ENCODE measurements around the gene ALCAM.
"Not testable (repeated sequence)": the region's sequence is repeated elsewhere in the genome, so short reads cannot be mapped to it uniquely, and the experiment has no call there.

ALCAM gene

DNA sequence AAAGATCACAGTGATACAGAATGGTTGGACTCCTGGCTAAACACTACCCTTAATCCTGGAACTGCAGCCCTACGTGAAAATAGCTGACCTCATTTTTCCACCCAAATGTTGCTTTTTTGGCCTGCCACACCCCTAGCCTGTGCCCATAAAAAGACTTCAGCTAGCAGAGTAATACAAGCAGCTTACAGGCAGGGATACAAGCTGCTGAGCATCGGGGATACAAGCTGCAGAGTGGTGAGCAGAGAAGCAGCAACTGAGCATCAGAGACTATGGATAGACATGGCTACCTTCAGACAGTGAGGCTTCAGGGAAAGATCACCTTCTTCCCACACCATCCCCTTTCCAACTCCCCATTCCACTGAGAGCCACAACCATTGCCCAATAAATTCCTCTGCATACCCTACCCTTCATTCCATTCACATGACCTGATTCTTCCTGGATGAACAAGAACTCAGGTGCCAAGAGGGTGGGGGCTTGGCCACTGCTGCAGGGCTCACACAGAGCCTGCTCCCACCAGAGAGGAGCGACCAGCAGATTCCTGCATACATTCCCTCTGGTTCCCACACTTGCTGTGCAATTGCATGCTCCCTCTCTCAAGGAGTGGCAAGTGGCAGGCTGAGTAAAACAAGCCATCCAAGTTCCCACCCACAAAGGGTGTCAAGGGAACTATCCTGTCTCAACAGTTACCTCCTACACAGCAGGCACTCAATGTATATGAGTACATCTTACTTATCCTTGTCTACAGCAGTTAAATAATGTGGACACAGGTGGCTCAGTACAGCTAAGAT is 217.5 kb downstream of the ALCAM start:
- Histone ChIP-seq H3K27ac (ENCODE audit: low read length) (no peak overlapping the region), H3K9me3 (ENCODE audit: control insufficient read depth in 2 of 2, low read length in 2 of 2) (peaks cover 0 to 2% of the 10 kb centered on the region in 2 donors), H3K4me1 (ENCODE audit: control insufficient read depth, insufficient read depth, low read length) (no peaks in the 10 kb centered on the region), H3K36me3 (ENCODE audit: control insufficient read depth in 2 of 2, insufficient read depth in 2 of 2, low read length in 2 of 2) (no peaks in the 10 kb centered on the region), H3K27me3 (ENCODE audit: control insufficient read depth in 1 of 2, insufficient read depth in 2 of 2, low read length in 2 of 2) (no peaks in the 10 kb centered on the region), H3K9ac (ENCODE audit: low read length in 2 of 2) (no peak overlapping the region), H3K4me3 (ENCODE audit: low read length in 2 of 2) (no peak overlapping the region)

DNA sequence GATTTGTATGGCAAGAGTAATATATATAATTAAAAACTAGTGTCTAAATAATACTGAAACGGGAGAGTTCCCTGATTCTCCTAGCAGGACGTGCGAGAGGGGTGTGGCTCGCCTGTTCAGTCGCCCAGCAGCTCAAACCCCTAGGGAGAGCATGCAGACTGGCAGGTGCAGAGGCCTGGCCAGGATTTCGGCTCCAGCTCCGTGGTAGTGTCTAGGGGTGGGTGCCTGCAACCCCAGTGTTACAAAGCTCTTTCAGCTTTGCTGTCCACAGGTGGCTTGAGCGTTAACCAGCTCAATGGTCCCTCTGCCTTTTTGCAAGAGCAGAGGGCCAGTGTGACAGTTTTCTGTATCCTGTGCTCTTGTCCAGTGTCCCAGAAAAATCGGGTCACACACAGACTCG is 226.6 kb downstream of the ALCAM start:
- Histone ChIP-seq H3K4me1 (ENCODE audit: control insufficient read depth, insufficient read depth, low read length) (no peaks in the 10 kb centered on the region), H3K27me3 (ENCODE audit: control insufficient read depth in 1 of 2, insufficient read depth in 2 of 2, low read length in 2 of 2) (no peaks in the 10 kb centered on the region), H3K27ac (ENCODE audit: low read length) (no peak overlapping the region), H3K36me3 (ENCODE audit: control insufficient read depth in 2 of 2, insufficient read depth in 2 of 2, low read length in 2 of 2) (no peaks in the 10 kb centered on the region), H3K9ac (ENCODE audit: low read length in 2 of 2) (no peak overlapping the region), H3K9me3 (ENCODE audit: control insufficient read depth in 2 of 2, low read length in 2 of 2) (no peaks in the 10 kb centered on the region), H3K4me3 (ENCODE audit: low read length in 2 of 2) (no peak overlapping the region)

DNA sequence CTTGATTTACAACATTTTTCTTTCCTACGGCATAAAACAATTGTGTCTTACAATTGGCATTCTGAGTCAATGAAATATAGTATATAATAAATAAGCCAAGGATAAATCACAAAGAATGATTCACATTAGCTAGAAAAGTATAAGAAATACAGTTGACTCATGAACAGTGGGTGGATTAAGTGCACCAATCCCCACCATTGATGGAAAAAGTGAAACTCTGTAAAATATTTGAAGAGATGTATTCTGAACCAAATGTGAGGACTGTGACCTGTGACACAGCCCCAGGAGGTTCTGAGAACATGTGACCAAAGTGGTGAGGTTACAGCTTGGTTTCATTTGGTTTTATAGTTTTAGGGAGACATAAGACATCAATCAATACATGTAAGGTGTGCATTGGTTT is 227.5 kb downstream of the ALCAM start:
- no peak overlapping the region for H3K27ac ChIP-seq (ENCODE audit: low read length)
- no peak overlapping the region for H3K9ac ChIP-seq (ENCODE audit: low read length in 2 of 2)
- no peaks in the 10 kb centered on the region for H3K9me3 ChIP-seq (ENCODE audit: control insufficient read depth in 2 of 2, low read length in 2 of 2)

DNA sequence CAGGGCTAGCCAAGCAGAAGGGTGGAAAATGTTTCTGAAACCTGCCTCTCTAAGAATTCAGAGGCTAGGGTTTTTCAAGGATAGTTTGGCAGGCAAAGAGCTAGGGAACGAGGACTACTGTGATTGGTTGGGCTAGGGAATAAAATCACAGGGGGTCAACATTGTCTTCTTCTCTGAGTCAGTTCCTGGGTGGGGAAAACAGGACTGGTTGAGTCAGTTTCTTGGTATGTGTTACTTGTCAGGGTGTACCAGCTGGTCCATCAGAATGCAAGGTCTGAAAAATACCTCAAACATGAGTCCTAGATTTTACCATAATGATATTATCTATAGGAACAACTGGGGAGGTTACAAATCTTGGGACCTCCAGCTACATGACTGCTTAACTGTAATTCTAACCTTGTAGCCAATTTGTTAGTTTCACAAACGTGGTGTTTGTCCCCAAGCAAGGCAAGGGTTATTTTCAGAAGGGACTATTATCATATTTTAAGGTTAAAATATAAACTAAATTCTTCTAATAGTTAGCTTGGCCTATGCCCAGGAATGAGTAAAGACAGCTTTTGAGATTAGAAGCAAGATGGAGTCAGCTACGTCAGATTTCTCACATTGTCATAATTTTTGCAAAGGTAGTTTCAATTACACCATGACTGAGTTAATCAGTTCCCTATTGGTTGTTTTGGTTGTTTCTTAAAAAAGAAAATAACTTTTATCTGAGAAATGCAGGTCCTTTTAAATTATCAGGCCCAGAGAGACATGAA is 231.5 kb downstream of the ALCAM start:
- H3K4me1 ChIP-seq (ENCODE audit: control insufficient read depth, insufficient read depth, low read length), result no peaks in the 10 kb centered on the region

More for the DNA sequence above, 227.5 kb downstream of the ALCAM start:
- no peaks in the 10 kb centered on the region for H3K4me1 ChIP-seq (ENCODE audit: control insufficient read depth, insufficient read depth, low read length)
- no peaks in the 10 kb centered on the region for H3K36me3 ChIP-seq (ENCODE audit: control insufficient read depth in 2 of 2, insufficient read depth in 2 of 2, low read length in 2 of 2)
- no peak overlapping the region for H3K4me3 ChIP-seq (ENCODE audit: low read length in 2 of 2)
- no peaks in the 10 kb centered on the region for H3K27me3 ChIP-seq (ENCODE audit: control insufficient read depth in 1 of 2, insufficient read depth in 2 of 2, low read length in 2 of 2)

DNA sequence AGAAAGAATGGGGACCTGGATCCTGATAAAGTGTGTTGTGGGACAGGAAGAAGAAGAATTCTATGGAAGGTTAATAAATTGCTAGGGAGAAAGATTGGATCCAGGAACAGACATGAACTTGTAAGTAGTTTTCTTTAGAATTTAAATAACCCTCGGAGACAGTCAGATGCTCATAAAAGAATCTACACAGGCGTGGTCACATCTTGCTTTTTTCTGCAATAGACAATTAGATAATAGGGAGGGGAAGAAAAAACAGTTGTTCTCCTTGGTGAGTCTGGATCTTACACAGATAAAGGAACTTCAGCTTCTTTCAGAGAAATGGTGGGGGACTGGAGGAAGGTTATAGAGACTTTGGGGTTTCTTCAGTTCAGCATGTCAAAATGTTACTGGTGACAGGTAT is 232.6 kb downstream of the ALCAM start:
- H3K27me3 ChIP-seq (ENCODE audit: control insufficient read depth in 1 of 2, insufficient read depth in 2 of 2, low read length in 2 of 2), result no peaks in the 10 kb centered on the region
- H3K27ac ChIP-seq (ENCODE audit: low read length), result no peak overlapping the region
- no peaks in the 10 kb centered on the region for H3K4me1 ChIP-seq (ENCODE audit: control insufficient read depth, insufficient read depth, low read length)
- no peak overlapping the region for H3K9ac ChIP-seq (ENCODE audit: low read length in 2 of 2)
- no peaks in the 10 kb centered on the region for H3K36me3 ChIP-seq (ENCODE audit: control insufficient read depth in 2 of 2, insufficient read depth in 2 of 2, low read length in 2 of 2)
- no peaks in the 10 kb centered on the region for H3K9me3 ChIP-seq (ENCODE audit: control insufficient read depth in 2 of 2, low read length in 2 of 2)
- no peak overlapping the region for H3K4me3 ChIP-seq (ENCODE audit: low read length in 2 of 2)

More for the DNA sequence above, 231.5 kb downstream of the ALCAM start:
- H3K36me3 ChIP-seq (ENCODE audit: control insufficient read depth in 2 of 2, insufficient read depth in 2 of 2, low read length in 2 of 2), result no peaks in the 10 kb centered on the region
- H3K4me3 ChIP-seq (ENCODE audit: low read length in 2 of 2), result no peak overlapping the region
- H3K9me3 ChIP-seq (ENCODE audit: control insufficient read depth in 2 of 2, low read length in 2 of 2), result no peaks in the 10 kb centered on the region
- H3K27ac ChIP-seq (ENCODE audit: low read length), result no peak overlapping the region
- no peak overlapping the region for H3K9ac ChIP-seq (ENCODE audit: low read length in 2 of 2)
- no peaks in the 10 kb centered on the region for H3K27me3 ChIP-seq (ENCODE audit: control insufficient read depth in 1 of 2, insufficient read depth in 2 of 2, low read length in 2 of 2)

DNA sequence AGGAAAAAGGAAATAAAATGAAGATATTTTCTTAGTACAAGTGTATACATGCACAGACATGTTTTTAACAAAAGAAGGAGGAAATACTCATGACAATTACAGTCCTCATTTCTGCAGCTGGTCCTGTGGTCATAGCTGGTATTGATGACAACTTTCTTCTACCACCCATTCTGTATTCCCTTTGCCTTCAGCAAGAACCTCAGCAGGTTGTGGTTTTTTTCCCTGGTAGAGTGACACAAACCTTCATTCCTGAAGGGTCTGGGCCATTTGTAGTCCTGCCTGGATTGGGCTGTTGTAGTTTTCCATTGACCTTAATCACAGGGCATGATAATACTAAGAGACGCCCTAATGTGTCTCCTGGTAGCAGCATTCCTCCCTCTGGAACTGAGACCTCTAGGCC is 235.0 kb downstream of the ALCAM start:
- not testable (repeated sequence) for H3K27ac ChIP-seq (ENCODE audit: low read length); H3K4me1 ChIP-seq (ENCODE audit: control insufficient read depth, insufficient read depth, low read length); H3K9me3 ChIP-seq (ENCODE audit: control insufficient read depth in 2 of 2, low read length in 2 of 2); H3K4me3 ChIP-seq (ENCODE audit: low read length in 2 of 2); H3K9ac ChIP-seq (ENCODE audit: low read length in 2 of 2); H3K36me3 ChIP-seq (ENCODE audit: control insufficient read depth in 2 of 2, insufficient read depth in 2 of 2, low read length in 2 of 2); H3K27me3 ChIP-seq (ENCODE audit: control insufficient read depth in 1 of 2, insufficient read depth in 2 of 2, low read length in 2 of 2)

DNA sequence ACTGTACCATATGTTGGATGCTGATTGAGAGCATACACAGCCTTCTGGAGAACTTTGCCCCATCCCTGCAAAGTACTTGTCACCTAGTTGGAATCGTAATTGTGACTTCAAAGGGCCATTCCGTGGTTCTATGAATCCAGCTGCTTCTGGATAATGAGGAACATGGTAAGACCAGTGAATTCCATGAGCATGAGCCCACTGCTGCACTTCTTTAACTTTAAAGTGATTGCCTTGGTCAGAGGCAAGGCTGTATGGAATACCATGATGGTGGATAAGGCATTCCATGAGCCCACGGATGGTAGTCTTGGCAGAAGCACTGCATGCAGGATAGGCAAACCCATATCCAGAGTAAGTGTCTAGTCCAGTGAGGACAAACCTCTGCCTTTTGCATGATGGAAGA is 235.6 kb downstream of the ALCAM start:
- not testable (repeated sequence) for H3K4me3 ChIP-seq (ENCODE audit: low read length in 2 of 2); H3K9me3 ChIP-seq (ENCODE audit: control insufficient read depth in 2 of 2, low read length in 2 of 2); H3K36me3 ChIP-seq (ENCODE audit: control insufficient read depth in 2 of 2, insufficient read depth in 2 of 2, low read length in 2 of 2); H3K27me3 ChIP-seq (ENCODE audit: control insufficient read depth in 1 of 2, insufficient read depth in 2 of 2, low read length in 2 of 2); H3K9ac ChIP-seq (ENCODE audit: low read length in 2 of 2); H3K4me1 ChIP-seq (ENCODE audit: control insufficient read depth, insufficient read depth, low read length); H3K27ac ChIP-seq (ENCODE audit: low read length)

DNA sequence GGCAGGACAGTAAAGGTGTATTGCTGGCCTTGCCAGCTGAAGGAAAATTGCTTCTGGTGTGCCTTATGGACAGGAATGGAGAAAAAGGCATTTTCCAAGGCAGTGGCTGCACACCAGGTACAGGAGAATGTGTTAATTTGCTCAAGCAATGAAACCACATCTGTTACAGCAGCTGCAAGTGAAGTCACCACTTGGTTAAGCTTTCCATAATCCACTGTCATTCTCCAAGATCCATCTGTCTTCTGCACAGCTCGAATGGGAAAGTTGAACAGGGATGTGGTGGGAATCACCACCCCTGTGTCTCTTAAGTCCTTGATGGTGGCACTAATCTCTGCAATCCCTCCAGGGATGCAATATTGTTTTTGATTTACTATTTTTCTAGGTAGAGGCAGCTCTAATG is 236.8 kb downstream of the ALCAM start:
- H3K27ac ChIP-seq (ENCODE audit: low read length); H3K4me3 ChIP-seq (ENCODE audit: low read length in 2 of 2); H3K4me1 ChIP-seq (ENCODE audit: control insufficient read depth, insufficient read depth, low read length); H3K36me3 ChIP-seq (ENCODE audit: control insufficient read depth in 2 of 2, insufficient read depth in 2 of 2, low read length in 2 of 2); H3K9ac ChIP-seq (ENCODE audit: low read length in 2 of 2); H3K27me3 ChIP-seq (ENCODE audit: control insufficient read depth in 1 of 2, insufficient read depth in 2 of 2, low read length in 2 of 2); H3K9me3 ChIP-seq (ENCODE audit: control insufficient read depth in 2 of 2, low read length in 2 of 2): not testable (repeated sequence)

DNA sequence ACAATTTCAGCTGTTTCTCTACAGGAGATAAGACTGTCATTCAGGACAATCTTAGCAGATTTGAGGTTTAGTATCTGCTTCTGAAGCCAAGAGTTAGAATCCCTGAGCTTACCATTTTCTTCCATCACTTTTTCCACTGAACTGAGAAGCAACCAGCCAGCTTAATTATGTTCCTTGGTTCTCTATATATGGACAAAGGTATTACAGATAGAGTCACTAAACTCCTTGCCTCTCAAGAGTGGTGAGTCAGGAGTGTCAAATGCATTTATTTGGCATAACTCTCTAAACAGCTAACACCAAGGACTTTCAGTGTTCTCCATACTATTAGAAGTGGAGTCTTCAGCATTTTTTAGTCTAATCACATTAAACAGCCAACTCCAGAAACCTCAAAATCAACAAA is 239.3 kb downstream of the ALCAM start:
- no peaks in the 10 kb centered on the region for H3K4me1 ChIP-seq (ENCODE audit: control insufficient read depth, insufficient read depth, low read length)

DNA sequence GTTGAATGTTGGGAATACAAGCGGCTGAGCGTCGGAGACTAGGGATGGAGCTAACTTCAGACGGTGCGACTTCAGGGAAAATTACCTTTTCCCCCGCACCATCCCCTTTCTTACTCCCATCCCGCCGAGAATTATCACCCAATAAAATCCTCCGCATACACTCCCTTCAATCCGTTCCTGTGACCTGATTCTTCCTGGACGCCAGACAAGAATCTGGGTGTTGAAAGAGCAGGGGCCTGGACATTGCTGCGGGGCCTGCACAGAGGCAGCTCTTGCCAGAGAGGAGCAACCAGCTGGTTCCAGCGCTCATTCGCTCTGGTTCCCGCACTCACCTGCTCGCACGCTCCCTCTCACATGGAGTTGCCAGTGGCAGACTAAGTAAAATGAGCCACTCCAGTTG is 241.9 kb downstream of the ALCAM start:
- no peaks in the 10 kb centered on the region for H3K4me1 ChIP-seq (ENCODE audit: control insufficient read depth, insufficient read depth, low read length)
- no peak overlapping the region for H3K4me3 ChIP-seq (ENCODE audit: low read length in 2 of 2)
- no peaks in the 10 kb centered on the region for H3K27me3 ChIP-seq (ENCODE audit: control insufficient read depth in 1 of 2, insufficient read depth in 2 of 2, low read length in 2 of 2)

More for the DNA sequence above, 239.3 kb downstream of the ALCAM start:
- Histone ChIP-seq H3K36me3 (ENCODE audit: control insufficient read depth in 2 of 2, insufficient read depth in 2 of 2, low read length in 2 of 2) (no peaks in the 10 kb centered on the region), H3K27ac (ENCODE audit: low read length) (no peak overlapping the region), H3K9me3 (ENCODE audit: control insufficient read depth in 2 of 2, low read length in 2 of 2) (no peaks in the 10 kb centered on the region), H3K4me3 (ENCODE audit: low read length in 2 of 2) (no peak overlapping the region), H3K9ac (ENCODE audit: low read length in 2 of 2) (no peak overlapping the region), H3K27me3 (ENCODE audit: control insufficient read depth in 1 of 2, insufficient read depth in 2 of 2, low read length in 2 of 2) (no peaks in the 10 kb centered on the region)

DNA sequence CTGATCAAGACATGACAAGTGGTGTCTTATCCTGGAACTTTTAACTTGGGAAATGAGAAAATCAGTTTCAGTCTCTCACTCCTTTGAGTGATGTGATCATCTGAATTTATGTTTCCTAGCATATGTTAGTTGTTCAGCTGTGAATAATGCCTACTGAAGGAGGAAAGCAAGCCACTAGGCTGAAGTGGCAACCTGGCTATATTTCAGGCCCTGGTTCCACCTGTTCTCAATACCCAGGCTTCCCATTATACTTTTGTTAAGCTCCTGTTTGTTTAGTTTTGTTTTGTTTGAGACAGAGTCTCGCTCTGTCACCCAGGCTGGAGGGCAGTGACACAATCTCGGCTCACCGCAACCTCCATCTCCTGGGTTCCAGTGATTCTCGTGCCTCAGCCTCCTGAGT is 243.8 kb downstream of the ALCAM start:
- Histone ChIP-seq H3K27ac (ENCODE audit: low read length) (no peak overlapping the region), H3K4me1 (ENCODE audit: control insufficient read depth, insufficient read depth, low read length) (no peaks in the 10 kb centered on the region), H3K27me3 (ENCODE audit: control insufficient read depth in 1 of 2, insufficient read depth in 2 of 2, low read length in 2 of 2) (no peaks in the 10 kb centered on the region), H3K36me3 (ENCODE audit: control insufficient read depth in 2 of 2, insufficient read depth in 2 of 2, low read length in 2 of 2) (no peaks in the 10 kb centered on the region), H3K4me3 (ENCODE audit: low read length in 2 of 2) (no peak overlapping the region), H3K9me3 (ENCODE audit: control insufficient read depth in 2 of 2, low read length in 2 of 2) (no peaks in the 10 kb centered on the region), H3K9ac (ENCODE audit: low read length in 2 of 2) (no peak overlapping the region)

More for the DNA sequence above, 241.9 kb downstream of the ALCAM start:
- Histone ChIP-seq H3K36me3 (ENCODE audit: control insufficient read depth in 2 of 2, insufficient read depth in 2 of 2, low read length in 2 of 2) (no peaks in the 10 kb centered on the region), H3K9me3 (ENCODE audit: control insufficient read depth in 2 of 2, low read length in 2 of 2) (no peaks in the 10 kb centered on the region), H3K9ac (ENCODE audit: low read length in 2 of 2) (no peak overlapping the region), H3K27ac (ENCODE audit: low read length) (no peak overlapping the region)
